GM18868 (cell line): Measurements from ENCODE around the gene ANKMY1.
"Not testable (repeated sequence)": the region's sequence is repeated elsewhere in the genome, so short reads cannot be mapped to it uniquely, and the experiment has no call there.

Experiments used
- ATAC-seq: cut with Tn5 transposase; IDR thresholded peaks from one replicate; pipeline ENCODE4 v1.9.1; 2021; ENCODE audit warnings: mild to moderate bottlenecking, moderate library complexity; ENCODE audit not compliant: unreplicated experiment

The ANKMY1 gene

GRCh38 chr2:240507060-240507777 is 50.6 kb downstream of the ANKMY1 start:
- ATAC-seq = no peak

GRCh38 chr2:240506406-240507059 is 51.3 kb downstream of the ANKMY1 start:
- ATAC-seq = no peak

GRCh38 chr2:240505910-240506309 is 51.9 kb downstream of the ANKMY1 start:
- ATAC-seq = no peak

- no peak for ATAC-seq
These were observed 53.9 kb downstream of the ANKMY1 start for GRCh38 chr2:240503848-240504247.

- ATAC-seq = no peak
These were observed 54.4 kb downstream of the ANKMY1 start for GRCh38 chr2:240503375-240503774.

- no peak for ATAC-seq
These were observed 55.2 kb downstream of the ANKMY1 start for GRCh38 chr2:240502430-240503121.

- ATAC-seq = no peak
These were observed 55.7 kb downstream of the ANKMY1 start for GRCh38 chr2:240502059-240502429.

- ATAC-seq = no peak
These were observed 56.2 kb downstream of the ANKMY1 start for GRCh38 chr2:240501531-240501991.

GRCh38 chr2:240500561-240501423 is 57.0 kb downstream of the ANKMY1 start:
- no peak for ATAC-seq

- ATAC-seq = no peak
These were observed 58.2 kb downstream of the ANKMY1 start for GRCh38 chr2:240499309-240500301.

GRCh38 chr2:240498958-240499260 is 58.9 kb downstream of the ANKMY1 start:
- ATAC-seq = no peak

GRCh38 chr2:240498171-240498957 is 59.4 kb downstream of the ANKMY1 start:
- ATAC-seq = no peak

- not testable (repeated sequence) for ATAC-seq
These were observed 60.7 kb downstream of the ANKMY1 start for GRCh38 chr2:240497082-240497481.

GRCh38 chr2:240494942-240495341 is 62.8 kb downstream of the ANKMY1 start:
- ATAC-seq = not testable (repeated sequence)

- ATAC-seq = no peak
These were observed 63.5 kb downstream of the ANKMY1 start for GRCh38 chr2:240494194-240494793.

- ATAC-seq = no peak
These were observed 66.3 kb downstream of the ANKMY1 start for GRCh38 chr2:240491483-240491882.

- ATAC-seq = no peak
These were observed 75.6 kb downstream of the ANKMY1 start for GRCh38 chr2:240482141-240482540.

GRCh38 chr2:240481720-240482119 is 76.1 kb downstream of the ANKMY1 start:
- no peak for ATAC-seq
